Keratinocyte (primary cell): ENCODE results near the gene SLC22A14.

Experiments used
- CTCF ChIP-seq, 3 experiments: IDR thresholded peaks in 1 of 3; conservative IDR thresholded peaks in 1 of 3; optimal IDR thresholded peaks in 1 of 3; 2 replicates in 2 of 3; 3 replicates in 1 of 3; pipeline versions ENCODE3 to v1.5.1; 2011; ENCODE audit warnings: low read length in 3 of 3, mild to moderate bottlenecking in 3 of 3, moderate library complexity in 2 of 3, control low read depth in 1 of 3, inconsistent platforms in 1 of 3; ENCODE audit not compliant: insufficient read depth in 2 of 3; ENCODE audit errors: extremely low read depth in 1 of 3
- EZH2 ChIP-seq: IDR thresholded peaks from one replicate; pipeline ENCODE4 v1.6.1; 2012; ENCODE audit warnings: inconsistent platforms, mild to moderate bottlenecking, low read length, moderate library complexity

DNA sequence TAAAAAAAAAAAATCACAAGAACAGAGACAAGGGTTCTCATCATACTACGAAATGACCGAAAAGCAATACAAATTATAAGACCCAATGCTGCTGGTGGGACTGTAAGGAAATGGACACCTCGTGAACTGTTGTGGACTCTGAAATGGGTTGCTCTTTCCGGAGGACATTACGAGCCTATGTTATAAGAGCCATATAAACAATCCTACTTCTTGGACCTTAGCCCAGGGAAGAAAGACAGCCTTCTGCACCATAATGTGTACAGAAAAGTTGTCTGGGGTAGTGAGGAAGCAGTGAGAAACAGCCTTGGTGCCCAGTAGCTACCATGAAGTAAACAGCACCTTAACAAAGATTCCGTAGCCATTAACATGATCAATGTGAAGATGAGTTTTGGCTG lies 2.7 kb downstream of the SLC22A14 start:
- no peak for TF ChIP-seq CTCF (optimal IDR thresholded peaks at IDR 0.05 in 1 of 3, IDR thresholded peaks at IDR 0.05 in 1 of 3, conservative IDR thresholded peaks at IDR 0.05 in 1 of 3; ENCODE audit: extremely low read depth in 1 of 3, insufficient read depth in 2 of 3, low read length in 3 of 3)
- TF ChIP-seq EZH2 = no peak
